Right kidney (tissue), 1 donor: ENCODE measurements around the gene COPB2.

Source experiments
- DNase-seq: peaks from one replicate; pipeline ENCODE4 v3.0.0-alpha.2; 2016

Gene COPB2

GRCh38 chr3:139328356-139328755 is 61.1 kb downstream of the COPB2 start:
- DNase-seq, result no peak

- no peak for DNase-seq
Observed at GRCh38 chr3:139327861-139328260, 61.6 kb downstream of the COPB2 start.

GRCh38 chr3:139327231-139327630 is 62.2 kb downstream of the COPB2 start:
- DNase-seq, result no peak

GRCh38 chr3:139326707-139327106 is 62.7 kb downstream of the COPB2 start:
- DNase-seq, result no peak

GRCh38 chr3:139326131-139326530 is 63.3 kb downstream of the COPB2 start:
- DNase-seq, result no peak

GRCh38 chr3:139325551-139325950 is 63.9 kb downstream of the COPB2 start:
- no peak for DNase-seq

- DNase-seq, result no peak
Observed at GRCh38 chr3:139324456-139324855, 65.0 kb downstream of the COPB2 start.

GRCh38 chr3:139323146-139323545 is 66.3 kb downstream of the COPB2 start:
- no peak for DNase-seq

GRCh38 chr3:139322346-139322745 is 67.1 kb downstream of the COPB2 start:
- no peak for DNase-seq

- no peak for DNase-seq
Observed at GRCh38 chr3:139320551-139321309, 68.7 kb downstream of the COPB2 start.

GRCh38 chr3:139319428-139320402 is 69.7 kb downstream of the COPB2 start:
- DNase-seq, result no peak

GRCh38 chr3:139318826-139319225 is 70.6 kb downstream of the COPB2 start:
- DNase-seq, result no peak

GRCh38 chr3:139318431-139318816 is 71.0 kb downstream of the COPB2 start:
- DNase-seq, result no peak

GRCh38 chr3:139317660-139318430 is 71.6 kb downstream of the COPB2 start:
- DNase-seq, result no peak

GRCh38 chr3:139317215-139317614 is 72.2 kb downstream of the COPB2 start:
- no peak for DNase-seq

GRCh38 chr3:139313921-139314320 is 75.5 kb downstream of the COPB2 start:
- DNase-seq, result no peak

- DNase-seq, result no peak
Observed at GRCh38 chr3:139312959-139313358, 76.5 kb downstream of the COPB2 start.

- DNase-seq, result no peak
Observed at GRCh38 chr3:139312416-139312815, 77.0 kb downstream of the COPB2 start.

GRCh38 chr3:139311557-139311956 is 77.9 kb downstream of the COPB2 start:
- no peak for DNase-seq

GRCh38 chr3:139310474-139310933 is 78.9 kb downstream of the COPB2 start:
- DNase-seq, result no peak

- DNase-seq, result no peak
Observed at GRCh38 chr3:139309880-139310279, 79.6 kb downstream of the COPB2 start.

GRCh38 chr3:139309061-139309591 is 80.3 kb downstream of the COPB2 start:
- no peak for DNase-seq
